Measurements from ENCODE around the gene UBASH3A.

DNA sequence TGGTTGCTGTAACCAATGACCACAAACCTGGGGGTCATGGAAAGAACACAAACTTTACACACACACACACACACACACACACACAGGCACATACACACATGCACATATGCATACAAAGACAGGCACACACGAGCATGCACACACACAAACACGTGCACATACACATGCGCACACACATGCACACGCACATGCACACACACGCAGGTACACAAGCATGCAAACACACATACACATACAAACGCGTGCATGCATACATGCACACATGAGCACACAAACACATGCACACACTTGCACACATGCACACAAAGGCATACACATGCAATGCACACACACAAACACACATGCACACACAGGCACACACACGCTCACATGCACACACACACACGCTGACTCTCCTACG, 44.0 kb downstream of the UBASH3A start:
- no peak for TF ChIP-seq ZNF274 (IDR thresholded peaks at IDR 0.05; ENCODE audit: low read depth, low read length)
- no peak for TF ChIP-seq YY1 (IDR thresholded peaks at IDR 0.05; ENCODE audit: insufficient read depth, insufficient read length)
- no peak for TF ChIP-seq SUZ12 (IDR thresholded peaks at IDR 0.05; ENCODE audit: extremely low read depth, insufficient read depth, insufficient read length)
